Cardiac fibroblast (primary cell): Measurements from ENCODE around the gene RAPGEF4.

Source experiments
- DNase-seq, 2 donors: peaks; one replicate each; pipeline versions ENCODE4 v3.0.0 to v3.0.0-alpha.2; 2010; ENCODE audit warnings: low read depth in 2 of 2
- H3K4me3 ChIP-seq, 2 donors: replicated peaks in 1 of 2; 1 replicate in 1 of 2; 2 replicates in 1 of 2; pipeline ENCODE4 v1.5.1; 2011; ENCODE audit warnings: low read depth in 2 of 2, low read length in 2 of 2, mild to moderate bottlenecking in 2 of 2, moderate library complexity in 1 of 2
- CTCF ChIP-seq: IDR thresholded peaks from one replicate; pipeline ENCODE4 v1.5.1; 2011; ENCODE audit warnings: low read depth, mild to moderate bottlenecking, low read length, inconsistent platforms

The RAPGEF4 gene

DNA sequence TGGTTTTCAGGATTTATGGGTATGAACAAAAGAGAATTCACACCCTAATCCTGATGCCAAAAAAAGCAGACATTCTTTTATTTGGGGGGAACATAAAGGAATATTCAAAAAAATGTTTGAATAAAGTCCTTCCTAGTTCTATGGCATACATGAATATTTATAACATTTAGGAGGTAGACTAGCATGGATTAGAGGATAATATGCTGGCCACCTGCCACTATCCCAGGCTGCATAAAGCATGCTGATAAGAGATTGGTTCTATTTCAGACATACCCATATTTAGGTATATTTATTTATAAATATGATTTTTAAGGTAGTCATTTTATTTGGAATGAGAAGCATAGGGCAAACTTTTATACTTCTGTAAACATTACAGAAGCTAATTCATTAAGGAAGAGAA lies 305.1 kb downstream of the RAPGEF4 start:
- H3K4me3 ChIP-seq, result no peak overlapping the region
- DNase-seq, result no peak
- TF ChIP-seq CTCF, result no peak

DNA sequence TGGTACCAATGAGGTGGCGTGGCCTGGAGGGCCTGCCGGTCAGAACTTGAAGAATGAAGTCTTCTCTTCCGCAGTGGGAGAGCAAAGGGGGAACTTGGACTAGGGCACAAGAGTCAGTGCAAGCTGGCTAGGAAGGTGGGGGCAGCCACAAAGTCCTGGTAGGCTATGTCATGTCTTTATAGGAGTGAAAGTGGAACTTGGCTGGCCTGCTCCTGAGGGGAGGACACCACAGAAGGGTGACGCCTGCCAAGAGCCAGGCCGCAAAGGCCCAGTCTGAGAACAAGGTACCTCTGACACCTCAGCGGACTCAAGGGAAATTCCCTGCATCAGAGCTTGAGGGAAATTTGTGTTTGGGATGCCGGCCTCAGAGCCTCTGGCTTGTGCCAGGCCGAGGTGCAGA lies 307.8 kb downstream of the RAPGEF4 start:
- no peak for TF ChIP-seq CTCF
- no peak for DNase-seq

DNA sequence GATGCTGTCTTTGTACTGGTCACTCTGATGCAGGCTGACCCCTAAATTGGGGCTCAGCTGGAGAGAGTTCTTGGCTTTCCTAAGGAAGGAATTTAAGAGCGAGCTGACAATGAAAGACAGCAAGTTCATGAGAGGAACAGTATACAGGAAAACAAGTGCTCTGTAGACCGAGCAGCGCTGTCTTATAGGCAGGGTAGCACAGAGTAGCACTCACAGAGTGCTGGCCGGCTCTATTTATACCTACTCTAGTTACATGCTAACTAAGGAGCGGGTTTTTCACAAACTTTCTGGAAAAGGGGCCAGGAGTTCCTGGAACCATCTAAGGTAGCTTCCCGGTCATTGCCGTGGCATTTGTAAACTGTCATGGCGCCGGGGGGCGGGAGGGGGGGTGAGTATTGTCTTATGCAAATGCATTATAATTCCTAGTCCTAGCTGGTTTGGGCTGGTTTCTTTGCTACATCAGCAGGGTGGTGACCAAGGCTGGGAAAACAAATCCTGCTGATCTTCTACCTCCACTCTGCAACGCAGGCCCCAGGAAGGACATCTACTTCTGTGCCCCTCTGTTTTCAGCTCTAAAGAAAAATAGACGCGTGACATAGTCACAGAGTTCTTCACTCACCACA lies 308.4 kb downstream of the RAPGEF4 start:
- TF ChIP-seq CTCF, result no peak
- no peak overlapping the region for H3K4me3 ChIP-seq
- DNase-seq, result no peak

More for the DNA sequence above, 307.8 kb downstream of the RAPGEF4 start:
- H3K4me3 ChIP-seq, result no peak overlapping the region

GRCh38 chr2:173044686-173045085 lies 309.0 kb downstream of the RAPGEF4 start:
- TF ChIP-seq CTCF, result no peak
- DNase-seq, result no peak
- no peak overlapping the region for H3K4me3 ChIP-seq

DNA sequence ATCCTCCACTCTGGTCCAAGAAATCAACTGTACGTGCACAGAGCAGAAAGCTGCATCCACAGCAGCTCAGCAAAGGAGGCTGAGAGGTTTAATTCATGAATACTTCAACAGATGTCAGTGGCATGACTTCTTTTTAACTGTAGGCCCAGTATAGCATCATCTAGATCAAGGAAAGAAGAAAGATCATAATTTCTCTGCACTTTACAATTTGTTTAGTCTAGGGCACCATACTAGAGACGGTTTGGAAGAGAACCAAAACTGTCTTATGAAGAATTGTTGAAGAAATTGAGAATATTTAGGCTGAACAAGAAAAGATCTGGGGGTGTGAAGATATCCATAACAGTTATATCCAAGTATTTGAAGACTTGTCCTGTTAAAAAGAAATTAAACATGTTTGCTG lies 309.5 kb downstream of the RAPGEF4 start:
- DNase-seq, result no peak
- no peak overlapping the region for H3K4me3 ChIP-seq
- no peak for TF ChIP-seq CTCF

GRCh38 chr2:173048522-173048896 lies 312.9 kb downstream of the RAPGEF4 start:
- TF ChIP-seq CTCF, result no peak
- no peak for DNase-seq
- H3K4me3 ChIP-seq, result no peak overlapping the region
